SK-N-MC (cell line): ENCODE measurements around the gene PAQR7.

Experiments used
- EZH2 ChIP-seq: fragments of 200-600 bp; sonication (generic); IDR thresholded peaks from one replicate; pipeline ENCODE4 v1.6.1; 2017; ENCODE audit warnings: antibody characterized with exemption
- FOXP2 ChIP-seq: optimal IDR thresholded peaks from 2 replicates; pipeline ENCODE3; 2011; ENCODE audit warnings: mild to moderate bottlenecking, moderate library complexity; ENCODE audit not compliant: insufficient read depth; ENCODE audit errors: extremely low read length, control extremely low read depth
- POLR2AphosphoS5 ChIP-seq: IDR thresholded peaks from 2 replicates; pipeline ENCODE4 v1.6.1; 2012; ENCODE audit warnings: mild to moderate bottlenecking, low read depth, low read length, borderline replicate concordance

DNA sequence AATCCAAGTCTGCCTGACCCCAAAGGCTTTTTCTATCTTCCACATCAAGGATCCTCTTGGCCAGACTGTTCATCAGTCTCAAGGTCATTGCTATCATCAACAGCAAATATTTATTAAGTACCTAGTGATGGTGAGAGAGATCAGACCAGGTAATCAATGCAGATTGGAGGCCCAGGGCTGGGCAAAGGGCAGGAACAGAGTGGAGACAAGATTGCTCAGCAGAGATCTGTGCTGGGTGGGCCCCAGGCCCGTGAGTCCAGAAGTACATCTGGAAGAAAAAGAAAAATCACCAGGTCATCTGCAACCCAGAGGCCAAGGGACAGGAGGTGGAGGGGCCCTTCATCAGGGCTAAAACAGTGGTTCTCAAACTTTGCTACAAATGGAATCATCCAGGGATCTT is 10.1 kb upstream of the PAQR7 start:
- TF ChIP-seq POLR2AphosphoS5 (no peak), EZH2 (no peak), FOXP2 (no peak)
